HG03469 (cell line): ENCODE results near the gene CLCN3.
"Not testable (repeated sequence)": the region's sequence is repeated elsewhere in the genome, so short reads cannot be mapped to it uniquely, and the experiment has no call there.

Experiments used
- ATAC-seq: cut with Tn5 transposase; IDR thresholded peaks from one replicate; pipeline ENCODE4 v1.9.1; 2021; ENCODE audit warnings: mild to moderate bottlenecking, moderate library complexity, moderate number of reproducible peaks; ENCODE audit not compliant: unreplicated experiment

The CLCN3 gene

DNA sequence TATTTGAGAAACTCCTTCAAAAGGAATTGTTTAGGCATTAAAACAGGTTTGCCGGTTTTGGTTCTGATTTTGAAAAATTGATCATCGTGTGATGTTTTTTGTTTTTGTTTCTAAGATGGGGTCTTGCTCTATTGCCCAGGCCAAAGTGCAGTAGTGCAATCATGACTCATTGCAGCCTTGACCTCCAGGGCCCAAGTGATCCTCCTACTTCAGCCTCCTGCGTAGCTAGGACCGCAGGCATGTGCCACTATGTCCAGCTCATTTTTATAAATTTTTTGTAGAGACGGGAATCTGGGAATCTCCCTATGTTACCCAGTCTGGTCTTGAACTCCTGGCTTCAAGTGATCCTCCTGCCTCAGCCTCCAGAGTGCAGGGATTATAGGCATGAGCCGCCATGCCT, 35.0 kb downstream of the CLCN3 start:
- no peak for ATAC-seq

DNA sequence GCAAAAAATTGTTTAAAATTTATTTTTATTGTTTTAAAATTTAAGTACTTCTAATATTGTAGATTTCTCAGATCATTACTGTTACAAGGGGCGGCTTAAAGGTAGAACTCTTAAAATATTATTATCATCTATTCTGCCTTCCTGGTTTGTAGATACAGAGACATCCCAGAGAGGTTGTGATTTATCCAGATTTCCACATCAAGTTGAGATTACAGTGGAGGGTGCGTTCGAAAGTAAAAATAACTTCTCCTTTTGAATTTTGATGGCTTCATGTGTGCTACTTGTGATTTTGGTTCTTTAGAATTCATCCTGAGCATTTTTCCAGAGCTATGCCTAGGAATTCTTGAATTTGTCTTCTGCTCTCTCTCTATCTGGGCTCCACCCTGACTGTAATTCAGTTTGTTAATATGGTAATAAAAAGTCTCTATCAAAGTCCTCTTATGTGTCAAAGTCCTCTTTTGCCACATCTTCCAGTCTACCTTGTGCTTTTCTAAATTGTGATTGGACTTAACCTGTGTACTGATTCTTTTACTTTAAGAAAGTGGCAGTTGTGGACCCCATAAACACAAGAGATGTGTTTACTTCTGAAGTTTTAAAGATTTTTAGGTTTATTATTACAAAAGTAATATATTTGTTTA, 37.2 kb downstream of the CLCN3 start:
- no peak for ATAC-seq

DNA sequence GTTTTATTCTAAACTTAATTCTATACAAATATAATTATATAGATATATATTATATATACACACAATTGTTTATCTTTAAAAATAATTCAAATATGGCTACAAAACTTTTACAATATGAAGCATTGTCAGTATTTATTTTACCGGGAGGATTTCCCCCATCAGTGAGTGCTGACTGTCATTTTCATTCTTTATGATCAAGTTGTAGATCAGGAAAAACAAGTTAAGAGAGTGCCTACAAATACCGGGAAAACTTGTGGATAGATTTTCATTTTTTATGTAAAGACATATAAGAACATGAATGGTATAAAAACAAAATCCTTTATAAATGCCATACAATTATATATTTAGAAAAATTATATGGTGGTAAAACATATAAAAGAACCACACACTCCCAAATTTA, 37.8 kb downstream of the CLCN3 start:
- no peak for ATAC-seq

DNA sequence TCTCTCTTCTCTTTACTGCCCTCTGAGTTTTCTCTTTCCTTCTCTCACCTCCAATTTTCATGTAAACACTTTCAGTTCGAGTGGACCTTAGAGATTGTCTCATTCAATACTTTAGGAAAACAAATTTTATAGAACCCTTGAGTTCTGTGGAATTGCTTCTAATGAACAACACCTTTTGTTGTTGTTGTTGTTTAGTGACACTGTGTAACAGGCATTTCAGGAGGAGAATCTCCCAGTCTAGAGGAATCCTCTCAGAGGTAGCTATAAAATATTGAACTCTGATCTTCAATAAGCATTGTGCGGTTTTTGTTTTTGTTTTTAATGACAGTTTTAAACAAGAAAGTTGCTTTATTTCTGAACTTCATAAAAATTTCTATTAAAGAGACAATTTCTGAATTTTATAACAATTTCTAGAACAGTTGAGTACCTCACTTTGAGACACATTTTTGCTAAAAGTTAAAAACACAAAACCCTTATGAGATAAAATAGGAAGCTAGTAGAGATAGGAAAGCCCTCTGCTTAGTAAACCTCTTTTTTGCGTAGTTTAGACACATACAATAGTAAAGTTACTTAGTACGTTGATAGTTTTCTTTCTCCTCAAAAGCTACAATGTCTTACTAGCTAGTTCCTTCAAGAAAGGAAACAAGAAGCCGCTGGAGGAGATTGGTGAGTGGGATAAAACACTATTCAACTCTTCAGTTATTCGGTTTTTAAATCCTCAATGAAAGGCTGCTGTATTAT, 38.8 kb downstream of the CLCN3 start:
- no peak for ATAC-seq

DNA sequence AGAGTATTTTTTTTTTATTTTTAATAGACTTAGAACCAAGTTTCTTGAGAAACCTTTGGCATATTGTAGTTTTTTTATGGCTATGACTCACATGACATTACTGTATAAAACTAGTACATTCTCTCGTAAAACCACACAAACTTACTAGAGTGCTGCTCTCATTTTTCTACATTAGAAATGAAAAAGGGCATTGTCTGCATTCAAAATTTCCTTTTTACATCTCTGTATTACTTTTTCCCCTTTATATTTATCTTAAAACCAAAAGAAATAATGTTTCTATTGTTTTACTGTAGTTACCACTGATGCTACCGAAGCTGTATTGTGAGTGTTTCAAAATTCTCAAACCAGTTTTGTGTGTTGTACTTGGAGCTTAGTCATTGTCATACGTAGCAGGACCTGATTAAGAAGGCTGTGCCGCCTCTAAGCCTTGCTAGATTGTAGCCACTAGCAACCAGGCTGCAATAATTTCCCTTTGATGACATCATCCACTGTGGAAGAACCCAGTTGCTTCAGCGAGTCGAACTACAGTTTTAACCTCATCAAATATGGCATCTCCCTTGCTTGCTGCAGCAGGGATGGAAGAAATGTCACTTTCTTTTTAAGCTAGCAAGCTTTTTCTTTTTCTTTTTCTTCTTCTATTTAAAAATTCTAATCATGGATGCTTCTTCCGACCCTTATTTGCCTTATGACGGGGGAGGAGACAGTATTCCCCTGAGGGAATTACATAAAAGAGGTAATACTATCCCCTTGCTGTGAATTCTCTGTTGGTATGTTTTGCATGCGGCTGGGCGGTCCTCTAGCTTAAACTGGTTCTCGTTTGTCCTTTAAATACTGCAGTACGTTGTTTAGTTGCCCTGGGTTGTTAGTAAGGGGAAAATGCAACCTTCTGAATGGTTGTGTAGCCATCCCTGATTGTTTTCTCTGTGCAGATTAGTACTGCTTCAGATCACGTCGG, 39.6 kb downstream of the CLCN3 start:
- peak; percentile 96 for ATAC-seq

DNA sequence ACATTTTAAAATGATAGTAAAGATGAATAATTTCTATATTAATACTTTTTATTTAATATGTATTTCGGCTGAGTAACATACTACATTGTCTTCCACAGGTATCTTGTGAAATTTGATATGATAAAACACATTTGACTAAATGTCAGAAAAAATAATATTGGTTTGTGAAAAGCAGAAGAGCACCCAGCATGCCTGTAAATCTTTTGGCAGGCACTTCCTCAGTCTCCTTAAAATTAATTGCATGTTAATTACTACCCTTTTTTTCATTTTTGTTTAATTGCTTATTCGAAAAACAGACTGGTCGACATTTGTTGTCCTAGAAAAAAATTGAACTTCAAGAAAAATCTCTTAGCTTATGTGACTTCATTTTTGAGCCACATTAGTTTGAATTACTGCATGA, 40.6 kb downstream of the CLCN3 start:
- ATAC-seq, result no peak

DNA sequence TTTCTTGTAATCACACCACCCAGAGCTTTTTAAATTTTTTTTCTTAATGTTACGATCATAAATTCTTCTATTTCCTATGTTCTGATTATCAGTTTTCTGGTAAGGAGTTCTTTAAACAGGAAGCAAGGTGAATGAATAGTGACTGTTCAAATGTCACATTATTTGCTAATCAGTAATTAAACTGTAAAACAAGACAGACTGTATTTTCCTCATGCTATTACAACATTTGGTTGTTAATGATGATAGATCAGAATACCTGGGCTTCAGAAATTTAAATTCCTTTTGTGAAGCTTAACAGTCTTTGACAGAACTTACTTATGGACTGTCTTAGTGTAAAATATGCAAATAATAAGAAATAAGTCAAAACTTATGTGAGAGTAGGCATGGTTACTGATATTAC, 41.4 kb downstream of the CLCN3 start:
- no peak for ATAC-seq

DNA sequence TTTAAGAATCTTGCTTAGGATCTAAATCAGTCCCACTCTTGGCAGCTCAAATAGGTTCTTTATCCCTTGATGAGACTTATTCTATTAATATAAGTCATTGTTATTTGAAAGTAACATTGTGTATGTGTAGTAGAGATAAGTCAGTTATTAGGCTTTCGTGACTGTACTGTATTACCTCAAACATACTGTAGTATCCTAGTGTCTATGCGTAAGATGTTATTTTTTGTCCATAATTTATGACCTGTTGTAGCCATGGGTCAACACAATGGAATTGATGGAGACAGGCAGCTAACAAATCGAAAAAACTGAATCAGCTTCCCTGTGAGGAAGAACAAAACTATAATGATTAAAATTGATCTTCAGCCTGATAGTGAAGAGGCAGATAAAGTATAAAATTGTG, 41.8 kb downstream of the CLCN3 start:
- ATAC-seq, result no peak

DNA sequence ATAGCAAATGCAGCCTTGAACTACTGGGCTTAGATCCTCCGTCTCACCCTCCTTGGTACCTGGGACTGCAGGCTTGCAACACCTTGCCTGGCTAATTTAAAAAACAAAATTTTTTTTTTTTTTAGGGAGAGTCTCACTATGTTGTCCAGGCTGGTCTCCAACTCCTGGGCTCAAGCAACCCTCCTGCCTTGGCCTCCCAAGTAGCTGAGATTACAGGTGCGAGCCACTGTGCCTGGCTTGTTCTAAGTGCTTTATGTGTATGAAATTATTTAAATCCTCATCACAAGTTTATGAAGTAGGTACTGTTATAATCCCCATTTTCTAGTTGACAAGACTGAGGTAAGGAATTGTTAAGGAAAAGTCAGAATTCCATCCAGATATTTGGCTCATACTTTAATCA, 43.0 kb downstream of the CLCN3 start:
- no peak for ATAC-seq

DNA sequence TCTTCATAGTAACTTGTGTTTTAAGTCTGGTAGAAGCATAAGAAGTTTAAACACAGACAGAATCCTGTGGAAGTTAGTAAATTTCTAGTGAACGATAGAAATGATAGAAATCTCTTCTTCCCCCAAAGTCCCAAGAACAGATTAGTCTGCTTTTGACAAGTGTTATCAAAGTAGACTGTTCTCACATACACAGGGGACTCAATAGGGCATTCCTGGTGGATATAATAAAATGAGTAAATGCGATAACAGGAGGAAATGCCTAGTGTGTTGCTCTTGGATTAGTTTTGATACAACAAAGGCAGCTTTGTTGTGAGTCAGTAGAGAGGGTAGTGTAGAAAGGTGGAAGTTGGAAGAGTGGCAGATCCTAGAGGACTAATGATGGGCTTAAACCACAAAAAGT, 43.5 kb downstream of the CLCN3 start:
- no peak for ATAC-seq

DNA sequence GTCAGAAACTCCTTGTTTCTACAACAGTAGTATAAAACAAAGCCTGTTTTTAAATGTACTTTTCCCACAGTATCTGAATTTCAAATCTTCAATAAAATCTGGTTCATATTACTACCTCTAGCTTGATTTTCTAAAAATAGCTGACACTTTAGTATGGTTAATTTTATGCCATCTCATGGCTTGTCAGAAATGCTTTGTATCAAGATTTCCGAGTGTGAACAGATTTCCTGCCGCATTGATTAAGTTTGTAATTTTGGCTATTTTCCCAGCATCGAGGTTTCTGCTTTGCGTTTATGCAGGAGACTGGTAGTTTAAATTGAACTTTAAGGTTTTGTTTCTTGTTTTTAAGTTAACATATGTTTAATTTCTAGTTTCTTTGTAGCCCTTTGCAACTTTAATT, 44.2 kb downstream of the CLCN3 start:
- ATAC-seq, result no peak

DNA sequence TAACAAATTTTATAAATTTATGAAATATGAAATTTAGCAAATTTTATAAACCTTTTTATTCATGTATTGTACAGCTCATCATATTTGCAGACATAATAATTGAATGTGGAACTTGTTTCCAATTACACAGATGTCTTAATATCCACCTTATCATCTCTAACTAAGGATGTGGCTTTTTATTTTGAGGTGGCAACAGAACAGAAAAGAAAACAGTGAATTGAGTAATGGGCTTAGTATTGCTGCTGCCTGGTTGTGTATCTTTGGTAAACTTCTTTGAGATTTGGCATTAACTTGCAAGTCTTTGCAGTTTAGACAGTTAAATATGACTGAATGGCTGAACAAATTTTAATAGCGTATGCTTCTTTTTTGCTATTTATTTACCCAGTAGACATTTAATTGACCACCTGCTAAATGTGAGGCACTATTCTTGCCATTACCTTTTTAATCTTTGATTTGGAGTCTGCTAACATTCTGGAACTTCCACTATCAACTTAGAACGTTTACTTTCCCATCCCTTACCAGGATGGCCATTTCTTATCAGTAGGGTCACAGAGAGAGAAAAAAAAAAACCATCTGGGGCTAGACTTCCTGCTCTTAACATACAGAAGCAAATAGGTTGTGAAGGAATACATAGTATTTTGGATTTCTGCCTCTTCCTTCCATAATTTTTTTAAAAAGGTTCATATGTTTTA, 44.8 kb downstream of the CLCN3 start:
- no peak for ATAC-seq

DNA sequence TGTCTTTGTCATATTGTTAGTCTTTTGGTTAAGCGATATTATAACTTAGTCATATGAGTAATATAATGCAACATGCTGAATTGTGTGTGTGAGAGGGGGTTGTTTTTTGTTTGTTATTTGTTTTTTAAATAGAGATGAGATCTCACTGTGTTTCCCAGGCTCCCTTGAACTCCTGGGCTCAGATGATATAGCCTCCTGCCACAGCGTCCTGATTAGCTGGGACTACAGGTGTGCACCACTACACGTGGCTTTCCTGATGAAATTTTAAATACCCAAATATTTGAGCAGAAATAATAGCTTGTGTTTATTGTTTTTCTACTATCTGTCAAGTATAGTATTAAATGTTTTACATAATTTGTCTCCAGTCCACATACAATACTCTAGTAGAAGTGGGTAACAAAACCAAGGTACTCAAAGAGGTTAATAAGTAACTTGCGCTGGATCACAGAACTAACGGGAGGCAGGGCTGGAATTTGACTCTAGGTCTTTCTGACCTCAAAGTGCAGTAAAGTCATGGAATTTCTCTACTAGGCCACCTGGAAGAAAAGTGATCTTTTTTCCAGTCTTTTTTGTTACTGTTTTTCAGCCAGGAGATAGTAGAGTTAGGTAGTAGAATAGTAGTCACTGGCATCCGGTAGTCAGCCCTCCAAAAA, 47.8 kb downstream of the CLCN3 start:
- ATAC-seq, result no peak

DNA sequence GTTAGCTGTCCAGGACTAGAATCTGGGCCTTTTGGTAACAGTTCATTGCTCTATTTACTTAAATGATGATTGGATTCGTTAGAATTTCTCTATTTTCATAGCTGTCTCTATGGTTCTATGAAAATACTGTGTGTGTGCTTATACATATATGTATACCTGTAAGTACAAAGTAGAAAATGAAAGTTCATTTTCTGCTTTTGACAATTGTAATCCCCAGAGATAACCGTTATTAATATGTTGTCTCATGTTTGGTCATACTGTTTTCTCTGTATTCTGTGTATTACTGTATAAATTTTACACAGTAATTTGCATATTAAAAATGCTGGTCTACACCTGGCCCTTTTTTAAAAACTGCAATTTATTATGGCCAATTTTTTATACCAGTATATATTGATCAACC, 55.4 kb downstream of the CLCN3 start:
- ATAC-seq, result no peak

DNA sequence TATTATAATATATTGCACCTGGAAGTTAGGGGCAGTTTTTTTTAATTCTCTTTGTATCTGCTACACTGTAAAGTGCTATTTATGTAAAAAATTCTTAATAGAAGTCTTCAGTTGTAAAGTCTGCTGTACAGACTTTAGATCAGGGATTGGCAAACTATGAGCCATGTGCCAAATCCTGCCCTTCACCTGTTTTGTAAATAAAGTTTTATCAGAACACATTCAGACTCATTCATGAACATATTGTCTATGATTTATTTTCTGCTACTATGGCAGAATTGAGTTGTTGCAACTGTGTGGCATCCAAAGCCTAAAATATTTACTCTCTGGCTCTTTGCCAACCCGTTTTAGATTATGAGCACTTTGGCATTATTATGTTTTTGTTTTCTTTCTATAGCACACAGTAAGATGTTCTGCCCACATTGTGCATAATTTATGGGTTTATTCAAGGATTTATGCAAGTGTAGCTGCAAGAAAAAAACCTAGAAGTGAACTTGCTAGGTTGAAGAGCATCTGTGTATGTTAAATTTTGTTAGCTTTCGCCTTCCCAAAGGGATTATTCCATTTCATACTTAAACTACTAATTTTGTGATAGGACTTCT, 56.9 kb downstream of the CLCN3 start:
- no peak for ATAC-seq

DNA sequence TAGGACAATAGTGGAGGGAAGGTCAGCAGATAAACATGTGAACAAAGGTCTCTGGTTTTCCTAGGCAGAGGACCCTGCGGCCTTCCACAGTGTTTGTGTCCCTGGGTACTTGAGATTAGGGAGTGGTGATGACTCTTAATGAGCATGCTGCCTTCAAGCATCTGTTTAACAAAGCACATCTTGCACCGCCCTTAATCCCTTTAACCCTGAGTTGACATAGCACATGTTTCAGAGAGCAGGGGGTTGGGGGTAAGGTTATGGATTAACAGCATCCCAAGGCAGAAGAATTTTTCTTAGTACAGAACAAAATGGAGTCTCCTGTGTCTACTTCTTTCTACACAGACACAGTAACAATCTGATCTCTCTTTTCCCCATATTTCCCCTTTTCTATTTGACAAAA, 58.1 kb downstream of the CLCN3 start:
- ATAC-seq, result not testable (repeated sequence)

DNA sequence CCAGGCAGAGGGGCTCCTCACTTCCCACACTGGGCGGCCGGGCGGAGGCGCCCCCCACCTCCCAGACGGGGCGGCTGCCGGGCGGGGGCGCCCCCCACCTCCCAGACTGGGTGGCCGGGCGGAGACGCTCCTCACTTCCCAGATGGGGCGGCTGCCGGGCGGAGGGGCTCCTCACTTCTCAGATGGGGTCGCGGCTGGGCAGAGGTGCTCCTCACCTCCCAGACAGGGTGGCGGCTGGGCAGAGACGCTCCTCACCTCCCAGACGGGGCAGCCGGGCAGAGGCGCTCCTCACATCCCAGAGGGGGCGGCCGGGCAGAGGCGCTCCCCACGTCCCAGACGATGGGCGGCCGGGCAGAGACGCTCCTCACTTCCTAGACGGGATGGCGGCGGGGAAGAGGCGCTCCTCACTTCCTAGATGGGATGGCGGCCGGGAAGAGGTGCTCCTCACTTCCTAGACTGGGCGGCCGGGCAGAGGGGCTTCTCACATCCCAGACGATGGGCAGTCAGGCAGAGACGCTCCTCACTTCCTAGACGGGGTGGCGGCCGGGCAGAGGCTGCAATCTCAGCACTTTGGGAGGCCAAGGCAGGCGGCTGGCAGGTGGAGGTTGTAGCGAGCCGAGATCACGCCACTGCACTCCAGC, 58.7 kb downstream of the CLCN3 start:
- not testable (repeated sequence) for ATAC-seq

DNA sequence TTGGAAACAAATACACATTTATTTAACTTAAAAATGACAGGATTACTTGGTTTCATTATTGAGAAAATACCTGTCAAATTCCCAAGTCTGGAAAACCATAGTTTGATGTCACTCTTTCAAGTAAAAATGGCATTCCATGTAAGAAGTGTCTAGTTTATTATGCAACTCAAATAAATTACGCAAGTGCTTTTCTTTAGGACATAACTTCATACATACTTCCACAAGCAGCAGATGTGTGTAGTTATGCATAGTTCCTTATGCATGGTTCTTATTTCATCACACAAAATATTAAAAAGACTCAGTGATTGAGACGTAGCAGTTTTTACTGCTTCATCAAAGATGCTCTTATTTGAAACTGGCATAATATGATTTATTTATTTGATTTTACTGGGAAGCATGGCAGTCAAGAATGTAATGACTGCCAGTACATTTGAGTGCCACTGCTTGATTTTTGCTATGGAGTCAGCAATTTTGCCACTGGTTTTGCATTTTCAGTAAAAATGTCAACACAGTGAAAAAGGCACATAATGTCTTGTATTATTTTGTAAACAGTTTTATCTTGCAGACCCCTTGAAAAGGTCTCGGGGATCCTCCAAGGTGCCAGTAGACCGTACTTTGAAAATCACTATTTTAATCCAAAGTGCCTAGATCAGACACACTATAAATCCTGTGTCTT, 62.1 kb downstream of the CLCN3 start:
- no peak for ATAC-seq

DNA sequence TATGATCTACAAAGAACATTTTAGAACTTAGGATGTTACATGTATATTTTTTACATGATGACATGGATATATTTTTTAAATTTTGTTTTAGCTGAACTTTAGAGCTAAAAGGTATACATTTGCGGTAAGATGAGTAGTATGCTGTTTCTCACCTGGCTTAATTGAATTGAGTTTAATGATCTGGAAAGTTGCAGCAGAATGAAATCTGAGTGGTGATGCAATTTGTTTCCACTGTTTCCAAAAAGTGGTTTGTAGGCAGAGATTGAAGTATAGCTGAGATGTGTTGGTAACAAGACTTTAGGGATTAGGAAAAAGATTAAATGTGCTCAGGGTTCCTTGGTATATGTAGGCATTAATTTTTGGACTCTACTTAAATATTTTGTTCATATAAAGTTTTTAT, 69.3 kb downstream of the CLCN3 start:
- ATAC-seq, result no peak
